ENCODE data around the gene SORCS2.

The SORCS2 gene

DNA sequence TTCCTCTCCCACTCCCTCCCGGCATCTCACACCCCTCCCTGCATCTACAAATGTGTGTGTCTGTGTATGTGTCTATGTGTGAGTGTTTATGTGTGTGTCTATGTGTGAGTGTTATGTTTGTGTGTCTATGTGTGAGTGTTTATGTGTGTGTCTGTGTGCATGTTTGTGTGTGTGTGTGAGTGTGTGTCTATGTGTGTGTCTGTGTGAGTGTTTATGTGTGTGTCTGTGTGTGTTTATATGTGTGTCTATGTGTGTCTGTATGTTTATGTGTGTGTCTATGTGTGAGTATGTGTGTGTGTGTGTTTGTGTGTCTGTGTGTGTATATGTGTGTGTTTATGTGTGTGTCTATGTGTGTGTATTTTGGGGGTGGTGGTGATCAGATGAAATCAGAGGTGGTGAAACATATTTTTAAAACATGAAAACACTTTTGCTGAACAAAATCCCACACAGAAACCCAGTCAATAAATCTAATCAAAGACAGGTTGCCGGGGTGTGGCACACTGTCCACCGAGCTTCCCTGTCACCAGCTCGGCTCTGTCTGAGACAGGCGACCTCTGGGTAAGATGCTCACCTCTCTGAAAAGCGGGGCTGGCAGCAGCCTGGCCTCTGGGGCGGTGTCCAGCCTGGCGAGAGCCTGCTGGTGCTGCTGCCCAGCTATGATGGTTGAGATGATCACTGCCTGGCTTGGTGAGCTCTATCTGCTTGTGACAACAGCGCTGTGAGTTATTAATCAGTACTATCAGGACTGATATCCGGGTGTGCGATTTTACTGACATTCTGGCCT lies 429.1 kb downstream of the SORCS2 start:
- no peak for DNase-seq (ENCODE audit: low read depth in 2 of 2)
- H3K4me3 ChIP-seq (replicated peaks in 1 of 2; ENCODE audit: low read depth in 2 of 2, low read length in 2 of 2) = no peak overlapping the region
- TF ChIP-seq, protein P1, sequence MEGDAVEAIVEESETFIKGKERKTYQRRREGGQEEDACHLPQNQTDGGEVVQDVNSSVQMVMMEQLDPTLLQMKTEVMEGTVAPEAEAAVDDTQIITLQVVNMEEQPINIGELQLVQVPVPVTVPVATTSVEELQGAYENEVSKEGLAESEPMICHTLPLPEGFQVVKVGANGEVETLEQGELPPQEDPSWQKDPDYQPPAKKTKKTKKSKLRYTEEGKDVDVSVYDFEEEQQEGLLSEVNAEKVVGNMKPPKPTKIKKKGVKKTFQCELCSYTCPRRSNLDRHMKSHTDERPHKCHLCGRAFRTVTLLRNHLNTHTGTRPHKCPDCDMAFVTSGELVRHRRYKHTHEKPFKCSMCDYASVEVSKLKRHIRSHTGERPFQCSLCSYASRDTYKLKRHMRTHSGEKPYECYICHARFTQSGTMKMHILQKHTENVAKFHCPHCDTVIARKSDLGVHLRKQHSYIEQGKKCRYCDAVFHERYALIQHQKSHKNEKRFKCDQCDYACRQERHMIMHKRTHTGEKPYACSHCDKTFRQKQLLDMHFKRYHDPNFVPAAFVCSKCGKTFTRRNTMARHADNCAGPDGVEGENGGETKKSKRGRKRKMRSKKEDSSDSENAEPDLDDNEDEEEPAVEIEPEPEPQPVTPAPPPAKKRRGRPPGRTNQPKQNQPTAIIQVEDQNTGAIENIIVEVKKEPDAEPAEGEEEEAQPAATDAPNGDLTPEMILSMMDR (IDR thresholded peaks at IDR 0.05; ENCODE audit: low read depth, low read length) = no peak

DNA sequence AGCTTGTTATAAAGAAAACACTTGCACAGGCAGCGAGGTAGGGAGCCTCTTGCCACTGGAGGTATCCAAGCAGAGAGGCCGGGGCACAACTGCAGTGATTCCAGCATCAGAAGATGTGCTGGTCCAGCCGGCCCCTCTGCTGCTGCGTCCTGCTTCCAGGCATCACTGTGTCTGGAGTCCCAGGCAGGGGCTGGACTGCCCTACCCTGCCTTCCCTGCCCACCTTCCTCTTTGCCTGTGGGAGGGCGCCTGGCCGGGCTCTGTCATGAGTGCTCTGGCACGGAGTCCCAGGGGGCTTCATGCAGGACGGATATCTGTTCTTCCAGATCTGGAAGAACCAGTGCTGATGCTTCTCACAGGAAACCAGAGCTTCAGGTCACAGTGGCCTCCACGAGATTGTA lies 430.0 kb downstream of the SORCS2 start:
- TF ChIP-seq, protein P1 (IDR thresholded peaks at IDR 0.05; ENCODE audit: low read depth, low read length) = no peak
- DNase-seq (ENCODE audit: low read depth in 2 of 2) = no peak
- H3K4me3 ChIP-seq (replicated peaks in 1 of 2; ENCODE audit: low read depth in 2 of 2, low read length in 2 of 2) = no peak overlapping the region

DNA sequence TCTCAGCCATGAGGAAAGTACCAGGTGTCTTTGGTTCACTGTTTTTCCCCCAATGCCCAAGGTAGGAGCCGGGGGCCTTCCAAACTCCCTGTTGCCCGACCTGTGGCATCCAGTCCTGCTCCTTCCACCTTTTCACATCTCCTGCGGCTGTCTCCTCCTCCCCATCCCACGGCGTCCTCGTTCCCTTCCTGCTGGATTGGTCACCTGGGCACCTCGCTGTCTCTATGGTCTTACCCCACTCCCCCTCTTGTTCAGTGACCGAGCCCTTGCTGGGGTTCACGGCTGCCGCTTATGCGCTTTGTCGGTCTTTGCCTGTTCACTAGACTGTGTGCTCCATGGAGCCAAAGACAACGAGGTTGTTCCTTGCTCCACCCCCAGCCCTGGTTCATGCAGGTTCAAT lies 431.1 kb downstream of the SORCS2 start:
- H3K4me3 ChIP-seq (replicated peaks in 1 of 2; ENCODE audit: low read depth in 2 of 2, low read length in 2 of 2) = no peak overlapping the region
- TF ChIP-seq, protein P1 (IDR thresholded peaks at IDR 0.05; ENCODE audit: low read depth, low read length) = no peak
- no peak for DNase-seq (ENCODE audit: low read depth in 2 of 2)

DNA sequence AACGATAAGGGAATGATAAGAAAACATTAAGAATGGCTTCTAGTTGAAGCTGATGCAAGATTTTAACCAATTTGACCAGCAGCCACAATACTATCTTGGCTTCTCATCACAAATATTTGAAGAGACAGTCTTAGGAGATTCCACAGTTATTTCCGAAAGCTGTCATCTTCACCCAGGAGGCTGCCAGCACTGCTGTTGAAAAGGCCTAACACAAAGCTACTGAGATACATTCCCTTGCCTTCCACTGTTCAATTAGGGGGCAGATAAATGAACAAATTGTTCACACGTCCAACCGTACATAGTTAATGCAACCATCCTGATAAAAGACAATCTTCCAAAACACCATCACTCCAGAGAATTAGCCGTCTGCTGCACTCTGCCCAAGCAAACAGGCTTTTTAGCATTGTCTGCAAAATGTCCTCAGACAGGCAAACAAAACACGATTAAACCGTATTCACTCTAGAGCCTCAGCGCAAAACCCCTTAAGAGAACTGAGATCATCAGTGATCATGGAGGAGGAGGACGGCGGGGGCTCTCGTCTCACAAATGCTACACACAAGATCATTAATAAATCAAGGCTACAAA lies 432.1 kb downstream of the SORCS2 start:
- H3K4me3 ChIP-seq (replicated peaks in 1 of 2; ENCODE audit: low read depth in 2 of 2, low read length in 2 of 2) = no peak overlapping the region
- TF ChIP-seq, protein P1 (IDR thresholded peaks at IDR 0.05; ENCODE audit: low read depth, low read length) = no peak
- DNase-seq (ENCODE audit: low read depth in 2 of 2) = no peak

DNA sequence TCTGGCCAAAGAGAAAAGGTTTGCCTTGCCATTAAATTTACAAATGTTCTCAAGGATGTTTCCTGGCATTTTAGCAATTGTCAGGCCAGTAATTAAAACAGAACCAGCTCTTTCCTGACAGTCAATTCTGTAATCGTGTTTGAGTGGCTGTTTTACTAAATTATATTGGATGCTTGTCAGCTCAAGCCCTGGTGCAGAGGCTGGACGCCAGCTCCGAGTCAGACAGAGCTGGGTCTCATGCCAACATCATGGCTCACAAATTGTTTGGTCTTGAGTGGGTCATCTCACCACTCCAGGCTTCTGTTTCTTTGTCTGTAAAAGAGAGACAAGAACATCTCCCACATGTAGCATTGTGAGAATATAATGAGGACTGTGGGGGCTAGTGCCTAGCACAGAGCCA lies 432.7 kb downstream of the SORCS2 start:
- DNase-seq (ENCODE audit: low read depth in 2 of 2) = peak in 1 of 2 donors; percentile 11

DNA sequence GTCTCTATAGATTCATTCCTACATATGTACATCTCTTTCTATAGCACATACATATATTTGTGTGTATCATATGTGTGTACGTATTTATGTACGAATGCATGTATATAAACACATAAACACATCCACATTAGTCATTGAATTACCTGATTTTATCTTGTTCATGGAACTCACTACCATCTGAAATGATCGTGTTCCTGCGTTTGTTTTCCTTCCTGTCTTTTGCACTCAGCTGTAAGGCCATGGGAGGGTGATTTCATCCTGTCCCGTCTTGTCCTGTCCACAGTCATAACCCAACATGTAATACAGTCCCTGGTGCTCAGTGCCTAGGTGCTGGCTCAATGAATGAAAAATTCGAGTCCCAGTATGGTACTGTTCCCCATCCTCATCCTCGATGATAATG lies 434.2 kb downstream of the SORCS2 start:
- DNase-seq (ENCODE audit: low read depth in 2 of 2) = no peak
- no peak overlapping the region for H3K4me3 ChIP-seq (replicated peaks in 1 of 2; ENCODE audit: low read depth in 2 of 2, low read length in 2 of 2)
- TF ChIP-seq, protein P1 (IDR thresholded peaks at IDR 0.05; ENCODE audit: low read depth, low read length) = no peak

More for the DNA sequence above, 432.7 kb downstream of the SORCS2 start:
- no peak overlapping the region for H3K4me3 ChIP-seq (replicated peaks in 1 of 2; ENCODE audit: low read depth in 2 of 2, low read length in 2 of 2)
- TF ChIP-seq, protein P1 (IDR thresholded peaks at IDR 0.05; ENCODE audit: low read depth, low read length) = no peak
